ENCODE results near the gene PLA2G15. TPM values are rescaled to one million over a fixed set of nuclear protein-coding genes. Genes with fewer than 3 reads are reported as not detected.
A peak's percentile ranks its signal among the peaks of the same experiment; 100 is the strongest.

PLA2G15 gene
- total RNA-seq, 4 donors from 2014 or later, result 20.8 to 40.3 (median 38.4) TPM

DNA sequence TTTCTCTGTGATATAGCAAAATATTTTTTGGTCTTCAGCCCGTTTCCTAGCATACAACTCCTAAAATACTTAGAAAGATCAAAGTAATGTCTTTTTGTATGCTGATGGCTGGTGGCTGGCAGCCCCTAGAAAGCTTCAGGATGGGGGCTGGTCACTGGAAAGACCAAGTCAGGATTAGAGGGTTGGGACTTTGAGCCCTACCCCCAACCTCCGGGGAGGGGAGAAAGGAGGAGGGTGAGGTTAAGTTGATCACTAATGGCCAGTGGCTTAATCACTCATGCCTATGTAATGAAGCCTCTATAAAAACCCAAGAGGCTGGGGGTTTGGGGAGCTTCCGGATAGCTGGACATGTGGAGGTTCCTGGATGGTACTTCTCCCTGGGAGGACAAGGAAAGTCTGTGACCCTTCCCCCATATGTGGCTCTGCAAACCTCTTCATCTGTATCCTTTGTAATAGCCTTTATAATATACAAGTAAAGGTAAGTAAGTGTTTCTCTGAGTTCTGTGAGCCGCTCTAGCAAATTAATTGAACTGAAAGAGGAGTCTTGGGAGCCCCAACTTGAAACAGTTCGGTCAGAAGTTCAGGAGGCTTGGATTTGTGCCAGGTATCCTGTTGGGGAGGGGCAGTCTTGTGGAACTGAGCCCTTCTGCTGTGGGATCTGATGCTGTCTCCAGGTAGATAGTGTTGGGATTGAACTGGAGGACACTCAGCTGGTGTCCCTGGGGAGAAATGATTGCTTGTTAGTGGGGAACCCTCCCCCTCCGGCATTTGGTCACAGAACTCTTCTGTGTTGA is 22.6 kb downstream of the PLA2G15 start:
- no peak for TF ChIP-seq POLR2A (IDR thresholded peaks at IDR 0.05)
- TF ChIP-seq, protein P1, sequence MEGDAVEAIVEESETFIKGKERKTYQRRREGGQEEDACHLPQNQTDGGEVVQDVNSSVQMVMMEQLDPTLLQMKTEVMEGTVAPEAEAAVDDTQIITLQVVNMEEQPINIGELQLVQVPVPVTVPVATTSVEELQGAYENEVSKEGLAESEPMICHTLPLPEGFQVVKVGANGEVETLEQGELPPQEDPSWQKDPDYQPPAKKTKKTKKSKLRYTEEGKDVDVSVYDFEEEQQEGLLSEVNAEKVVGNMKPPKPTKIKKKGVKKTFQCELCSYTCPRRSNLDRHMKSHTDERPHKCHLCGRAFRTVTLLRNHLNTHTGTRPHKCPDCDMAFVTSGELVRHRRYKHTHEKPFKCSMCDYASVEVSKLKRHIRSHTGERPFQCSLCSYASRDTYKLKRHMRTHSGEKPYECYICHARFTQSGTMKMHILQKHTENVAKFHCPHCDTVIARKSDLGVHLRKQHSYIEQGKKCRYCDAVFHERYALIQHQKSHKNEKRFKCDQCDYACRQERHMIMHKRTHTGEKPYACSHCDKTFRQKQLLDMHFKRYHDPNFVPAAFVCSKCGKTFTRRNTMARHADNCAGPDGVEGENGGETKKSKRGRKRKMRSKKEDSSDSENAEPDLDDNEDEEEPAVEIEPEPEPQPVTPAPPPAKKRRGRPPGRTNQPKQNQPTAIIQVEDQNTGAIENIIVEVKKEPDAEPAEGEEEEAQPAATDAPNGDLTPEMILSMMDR (IDR thresholded peaks at IDR 0.05), result no peak
- Histone ChIP-seq H3K27ac (peak overlapping the region; percentile 40 to 99 (median 47)), H3K4me3 (replicated peaks in 1 of 3) (no peak overlapping the region), H3K36me3 (no peaks in the 10 kb centered on the region), H3K27me3 (no peaks in the 10 kb centered on the region), H3K4me1 (peaks cover 53 to 79% of the 10 kb centered on the region in 2 donors), H3K9me3 (no peaks in the 10 kb centered on the region)
- peak; percentile 69 to 70 for DNase-seq
- intact Hi-C loops (cut with DNase I), result no loop called here
- WGBS, 2 donors, result 41 to 54% methylated on average over 6 of the region's 6 CpGs

DNA sequence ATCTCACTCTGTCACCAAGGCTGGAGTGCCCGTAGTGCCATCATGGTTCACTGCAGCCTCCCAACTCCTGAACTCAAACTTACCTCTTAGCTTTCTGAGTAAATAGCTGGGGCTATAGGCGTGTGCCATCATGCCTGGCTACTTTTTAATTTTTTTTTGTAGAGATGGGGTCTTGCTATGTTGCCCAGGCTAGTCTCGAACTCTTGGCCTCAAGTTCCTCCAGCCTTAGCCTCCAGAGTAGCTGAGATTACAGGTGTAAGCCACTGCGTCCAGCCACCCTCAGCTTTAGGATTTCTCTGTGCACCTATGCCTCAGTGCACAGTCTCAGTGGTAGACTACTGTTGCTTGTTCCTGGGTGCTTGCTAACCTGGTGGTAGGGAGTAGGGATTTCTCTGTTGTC is 24.6 kb downstream of the PLA2G15 start:
- peaks cover 60 to 92% of the 10 kb centered on the region in 2 donors for H3K4me1 ChIP-seq
- H3K9me3 ChIP-seq, result no peaks in the 10 kb centered on the region
- DNase-seq, result no peak
- no peaks in the 10 kb centered on the region for H3K27me3 ChIP-seq
- no peak for TF ChIP-seq POLR2A (IDR thresholded peaks at IDR 0.05)
- TF ChIP-seq, protein P1 (IDR thresholded peaks at IDR 0.05), result no peak
- H3K4me3 ChIP-seq (replicated peaks in 1 of 3), result no peak overlapping the region
- peak overlapping the region in 2 of 3 donors; percentile 91 to 93 for H3K27ac ChIP-seq
- intact Hi-C loops (cut with DNase I), result no loop called here
- WGBS, 2 donors, result 83 to 90% methylated on average over 4 of the region's 4 CpGs
- H3K36me3 ChIP-seq, result peaks cover 6 to 11% of the 10 kb centered on the region in 2 donors

DNA sequence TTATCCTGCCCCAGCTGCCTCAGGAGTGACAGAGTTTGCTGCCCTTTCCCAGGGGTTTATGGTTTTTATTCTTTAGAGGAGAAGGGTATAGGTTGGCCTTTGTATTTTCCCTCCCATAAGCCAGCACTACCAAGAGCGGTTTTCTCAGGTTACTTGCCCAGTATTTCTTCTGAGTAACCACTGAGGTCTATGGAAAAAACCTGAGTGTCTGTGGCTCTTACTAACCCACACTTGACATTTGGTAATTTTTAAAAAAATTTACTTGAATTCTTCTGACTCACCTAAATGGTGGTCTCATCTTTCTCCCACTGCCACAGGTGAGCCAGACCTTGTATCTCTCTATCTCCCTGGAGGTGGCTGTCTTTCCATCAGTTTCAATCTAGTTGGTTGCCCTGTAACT is 25.2 kb downstream of the PLA2G15 start:
- peaks cover 63 to 97% of the 10 kb centered on the region in 2 donors for H3K4me1 ChIP-seq
- H3K27me3 ChIP-seq, result no peaks in the 10 kb centered on the region
- no peak for DNase-seq
- intact Hi-C loops (cut with DNase I), result no loop called here
- peak overlapping the region; percentile 88 to 93 (median 91) for H3K27ac ChIP-seq
- H3K9me3 ChIP-seq, result no peaks in the 10 kb centered on the region
- TF ChIP-seq, protein P1 (IDR thresholded peaks at IDR 0.05), result no peak
- TF ChIP-seq POLR2A (IDR thresholded peaks at IDR 0.05), result no peak
- 0% methylated on average over 1 of the region's 1 CpG for WGBS, 2 donors
- peaks cover 9 to 17% of the 10 kb centered on the region in 2 donors for H3K36me3 ChIP-seq
- H3K4me3 ChIP-seq (replicated peaks in 1 of 3), result no peak overlapping the region

GRCh38 chr16:68272507-68273209 is 27.5 kb downstream of the PLA2G15 start:
- Histone ChIP-seq H3K4me3 (replicated peaks in 1 of 3) (no peak overlapping the region), H3K4me1 (peaks cover 71 to 98% of the 10 kb centered on the region in 2 donors), H3K36me3 (peaks cover 9 to 17% of the 10 kb centered on the region in 2 donors), H3K9me3 (no peaks in the 10 kb centered on the region), H3K27ac (peak overlapping the region; percentile 88 to 93 (median 91)), H3K27me3 (no peaks in the 10 kb centered on the region)
- peak; percentile 90 to 96 for DNase-seq
- WGBS, 2 donors, result 66 to 77% methylated on average over 4 of the region's 4 CpGs
- intact Hi-C loops (cut with DNase I), result no loop called here
- TF ChIP-seq, protein P1 (IDR thresholded peaks at IDR 0.05), result no peak
- TF ChIP-seq POLR2A (IDR thresholded peaks at IDR 0.05), result peak in 1 of 2 donors; percentile 60

- 84 to 97% methylated on average over 5 of the region's 5 CpGs for WGBS, 2 donors
- peak overlapping the region; percentile 88 to 93 (median 91) for H3K27ac ChIP-seq
- intact Hi-C loops (cut with DNase I), result no loop called here
- no peaks in the 10 kb centered on the region for H3K9me3 ChIP-seq
- H3K4me3 ChIP-seq (replicated peaks in 1 of 3), result no peak overlapping the region
- peaks cover 9 to 17% of the 10 kb centered on the region in 2 donors for H3K36me3 ChIP-seq
- peaks cover 67 to 95% of the 10 kb centered on the region in 2 donors for H3K4me1 ChIP-seq
- no peaks in the 10 kb centered on the region for H3K27me3 ChIP-seq
- no peak for DNase-seq
- TF ChIP-seq, protein P1 (IDR thresholded peaks at IDR 0.05), result no peak
- no peak for TF ChIP-seq POLR2A (IDR thresholded peaks at IDR 0.05)
Observed at GRCh38 chr16:68273459-68273858, 28.3 kb downstream of the PLA2G15 start.
